ENCODE data around the gene PLIN1. TPM values are rescaled to one million over a fixed set of nuclear protein-coding genes. Genes with fewer than 3 reads are reported as not detected.

PLIN1 gene
- total and polyA plus RNA-seq, 2 donors (not counting 1 experiment from before 2014, with no cell fraction given) = 0.97 to 1.2 TPM

DNA sequence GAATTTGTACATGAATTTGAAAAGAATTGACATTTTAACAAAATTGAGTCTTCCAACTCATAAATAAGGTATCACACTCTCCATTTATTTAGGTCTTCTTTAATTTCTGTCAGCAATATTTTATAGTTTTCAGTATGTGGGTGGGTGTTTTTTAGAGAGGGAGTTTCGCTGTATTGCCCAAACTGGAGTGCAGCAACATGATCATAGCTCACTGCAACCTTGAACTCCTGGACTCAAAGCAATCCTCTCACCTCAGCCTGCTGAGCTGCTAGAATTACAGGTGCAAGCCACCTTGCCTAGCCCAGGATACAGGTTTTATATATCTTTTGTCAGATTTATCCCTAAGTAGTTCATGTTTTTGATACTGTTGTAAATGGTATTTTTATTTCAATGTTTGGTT, 16.0 kb upstream of the PLIN1 start:
- Histone ChIP-seq H3K9me3 (ENCODE audit: control extremely low read depth in 1 of 3, control insufficient read depth in 2 of 3, insufficient read depth in 1 of 3, low read length in 2 of 3) (peaks cover 0 to 3% (median 0%) of the 10 kb centered on the region in 3 donors), H3K4me2 (replicated peaks; ENCODE audit: low read depth, low read length, poor library complexity, severe bottlenecking) (no peak overlapping the region), H3K4me1 (ENCODE audit: control insufficient read depth in 2 of 2, insufficient read depth in 2 of 2, low read length in 2 of 2) (peaks cover 0 to 6% of the 10 kb centered on the region in 2 donors), H3K4me3 (ENCODE audit: control extremely low read depth in 1 of 5, extremely low read depth in 1 of 5, insufficient read depth in 1 of 5, low read depth in 2 of 5, low read length in 4 of 5) (no peak overlapping the region), H3K36me3 (replicated peaks in 1 of 2; ENCODE audit: control extremely low read depth in 1 of 2, control insufficient read depth in 1 of 2, extremely low read depth in 1 of 2, insufficient read depth in 2 of 2, low read length in 1 of 2) (no peaks in the 10 kb centered on the region), H3K79me2 (ENCODE audit: control insufficient read depth, insufficient read depth, low read length) (no peaks in the 10 kb centered on the region), H3K9ac (ENCODE audit: low read length) (no peak overlapping the region), H3K27me3 (replicated peaks in 1 of 4; ENCODE audit: control extremely low read depth in 1 of 4, control insufficient read depth in 3 of 4, insufficient read depth in 4 of 4, low read length in 3 of 4) (peaks cover 0 to 5% (median 2%) of the 10 kb centered on the region in 4 experiments), H2AFZ (ENCODE audit: insufficient read depth, low read depth, low read length, poor library complexity, severe bottlenecking) (no peak overlapping the region), H4K20me1 (ENCODE audit: control insufficient read depth, insufficient read depth, low read length, poor library complexity, severe bottlenecking) (no peaks in the 10 kb centered on the region), H3K27ac (ENCODE audit: low read length in 2 of 2) (no peak overlapping the region)
- Mint-ChIP-seq H3K27ac (no peak overlapping the region), H3K4me1 (peaks cover 10% of the 10 kb centered on the region), H3K9me3 (ENCODE audit: insufficient read depth) (peaks cover 3% of the 10 kb centered on the region), H3K27me3 (peaks cover 12% of the 10 kb centered on the region), H3K4me3 (no peak overlapping the region)
- ATAC-seq (ENCODE audit: low read depth) (no peak), DNase-seq (no peak)
- ChIA-PET POLR2A (no interaction called here), CTCF (interaction anchor here (0.6 to 1.2 kb wide), 2 partner anchors 71 to 177 kb away, joined by 3 to 4 read pairs; no protein-coding TSS in a partner anchor)
- no peak for TF ChIP-seq EZH2 (IDR thresholded peaks at IDR 0.05; ENCODE audit: borderline replicate concordance, insufficient read depth, low read depth, low read length, poor library complexity, severe bottlenecking)
- TF ChIP-seq, protein P1, sequence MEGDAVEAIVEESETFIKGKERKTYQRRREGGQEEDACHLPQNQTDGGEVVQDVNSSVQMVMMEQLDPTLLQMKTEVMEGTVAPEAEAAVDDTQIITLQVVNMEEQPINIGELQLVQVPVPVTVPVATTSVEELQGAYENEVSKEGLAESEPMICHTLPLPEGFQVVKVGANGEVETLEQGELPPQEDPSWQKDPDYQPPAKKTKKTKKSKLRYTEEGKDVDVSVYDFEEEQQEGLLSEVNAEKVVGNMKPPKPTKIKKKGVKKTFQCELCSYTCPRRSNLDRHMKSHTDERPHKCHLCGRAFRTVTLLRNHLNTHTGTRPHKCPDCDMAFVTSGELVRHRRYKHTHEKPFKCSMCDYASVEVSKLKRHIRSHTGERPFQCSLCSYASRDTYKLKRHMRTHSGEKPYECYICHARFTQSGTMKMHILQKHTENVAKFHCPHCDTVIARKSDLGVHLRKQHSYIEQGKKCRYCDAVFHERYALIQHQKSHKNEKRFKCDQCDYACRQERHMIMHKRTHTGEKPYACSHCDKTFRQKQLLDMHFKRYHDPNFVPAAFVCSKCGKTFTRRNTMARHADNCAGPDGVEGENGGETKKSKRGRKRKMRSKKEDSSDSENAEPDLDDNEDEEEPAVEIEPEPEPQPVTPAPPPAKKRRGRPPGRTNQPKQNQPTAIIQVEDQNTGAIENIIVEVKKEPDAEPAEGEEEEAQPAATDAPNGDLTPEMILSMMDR (IDR thresholded peaks at IDR 0.05) = no peak
- intact Hi-C loops (cut with micrococcal nuclease) = loop anchor here (10.0 kb wide), 1 partner anchor 1240 kb away; the partner anchor contains the start of genes HDDC3 and UNC45A
- no CpG with 5 or more reads among the region's 1 CpG for WGBS (ENCODE audit: insufficient coverage)

DNA sequence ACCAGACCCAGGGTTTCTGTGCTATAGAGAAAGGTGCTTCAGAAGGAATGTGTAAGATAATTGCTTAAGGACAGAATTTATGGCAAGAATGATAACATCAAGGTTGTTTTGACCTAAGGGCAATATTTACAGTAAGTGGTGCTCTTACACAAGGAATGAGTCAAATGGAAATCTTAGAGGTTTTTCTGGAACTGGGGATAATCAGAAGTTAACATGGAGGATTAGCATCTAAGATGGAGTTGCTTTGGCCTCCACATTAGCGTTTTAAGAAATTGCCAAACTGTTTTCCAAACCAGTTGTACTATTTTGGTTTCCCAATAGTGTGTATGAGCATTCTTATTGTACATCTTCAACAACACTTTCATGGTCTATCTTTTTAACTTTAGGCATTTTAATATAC, 14.5 kb upstream of the PLIN1 start:
- no peaks in the 10 kb centered on the region for H4K20me1 ChIP-seq (ENCODE audit: control insufficient read depth, insufficient read depth, low read length, poor library complexity, severe bottlenecking)
- no peak overlapping the region for H3K4me3 Mint-ChIP-seq
- H3K4me1 ChIP-seq (ENCODE audit: control insufficient read depth in 2 of 2, insufficient read depth in 2 of 2, low read length in 2 of 2) = peaks cover 4 to 12% of the 10 kb centered on the region in 2 donors
- ChIA-PET CTCF (no interaction called here), POLR2A (no interaction called here)
- peaks cover 0 to 3% (median 0%) of the 10 kb centered on the region in 3 donors for H3K9me3 ChIP-seq (ENCODE audit: control extremely low read depth in 1 of 3, control insufficient read depth in 2 of 3, insufficient read depth in 1 of 3, low read length in 2 of 3)
- no peak overlapping the region for H3K27ac ChIP-seq (ENCODE audit: low read length in 2 of 2)
- no peaks in the 10 kb centered on the region for H3K27me3 Mint-ChIP-seq
- DNase-seq = no peak
- H3K4me3 ChIP-seq (ENCODE audit: control extremely low read depth in 1 of 5, extremely low read depth in 1 of 5, insufficient read depth in 1 of 5, low read depth in 2 of 5, low read length in 4 of 5) = no peak overlapping the region
- WGBS (ENCODE audit: insufficient coverage) = no CpG with 5 or more reads among the region's 1 CpG
- no peak overlapping the region for H3K9ac ChIP-seq (ENCODE audit: low read length)
- H3K27ac Mint-ChIP-seq = no peak overlapping the region
- H3K4me2 ChIP-seq (replicated peaks; ENCODE audit: low read depth, low read length, poor library complexity, severe bottlenecking) = no peak overlapping the region
- TF ChIP-seq, protein P1 (IDR thresholded peaks at IDR 0.05) = no peak
- TF ChIP-seq EZH2 (IDR thresholded peaks at IDR 0.05; ENCODE audit: borderline replicate concordance, insufficient read depth, low read depth, low read length, poor library complexity, severe bottlenecking) = no peak
- peaks cover 13% of the 10 kb centered on the region for H3K4me1 Mint-ChIP-seq
- H3K36me3 ChIP-seq (replicated peaks in 1 of 2; ENCODE audit: control extremely low read depth in 1 of 2, control insufficient read depth in 1 of 2, extremely low read depth in 1 of 2, insufficient read depth in 2 of 2, low read length in 1 of 2) = no peaks in the 10 kb centered on the region
- H3K9me3 Mint-ChIP-seq (ENCODE audit: insufficient read depth) = peaks cover 3% of the 10 kb centered on the region
- no peak for ATAC-seq (ENCODE audit: low read depth)
- no peaks in the 10 kb centered on the region for H3K27me3 ChIP-seq (replicated peaks in 1 of 4; ENCODE audit: control extremely low read depth in 1 of 4, control insufficient read depth in 3 of 4, insufficient read depth in 4 of 4, low read length in 3 of 4)
- no peaks in the 10 kb centered on the region for H3K79me2 ChIP-seq (ENCODE audit: control insufficient read depth, insufficient read depth, low read length)
- H2AFZ ChIP-seq (ENCODE audit: insufficient read depth, low read depth, low read length, poor library complexity, severe bottlenecking) = no peak overlapping the region
- intact Hi-C loops (cut with micrococcal nuclease) = loop anchor here (10.0 kb wide), 1 partner anchor 1241 kb away; the partner anchor contains the start of genes HDDC3 and UNC45A
